Stimulated activated CD8-positive, alpha-beta memory T cell treated with anti-CD3 and anti-CD28 coated beads, Interleukin-12 subunit alpha, Interleukin-12 subunit beta, amount 100 ng/mL, for 24 hours (primary cell): Measurements from ENCODE around the gene WFIKKN1.

ENCODE experiments used
- DNase-seq: peaks from one replicate; pipeline ENCODE4 v3.0.0-alpha.2; 2020; ENCODE audit errors: extremely low read depth

Gene WFIKKN1

GRCh38 chr16:630815-631405, at the start of gene WFIKKN1:
Gene WFIKKN1 (plus strand): TSS chr16:630985. CDS start chr16:631254, 269 bp downstream.
- DNase-seq: no peak

GRCh38 chr16:582218-582613, 48.6 kb upstream of the WFIKKN1 start:
- no peak for DNase-seq

- DNase-seq: no peak
Measured at GRCh38 chr16:582614-583331, 48.0 kb upstream of the WFIKKN1 start.

GRCh38 chr16:583470-583814, 47.3 kb upstream of the WFIKKN1 start:
- no peak for DNase-seq

- DNase-seq: no peak
Measured at GRCh38 chr16:583815-584591, 46.8 kb upstream of the WFIKKN1 start.

GRCh38 chr16:585351-585750, 45.4 kb upstream of the WFIKKN1 start:
- no peak for DNase-seq

GRCh38 chr16:586047-586644, 44.6 kb upstream of the WFIKKN1 start:
- DNase-seq: no peak

- DNase-seq: no peak
Measured at GRCh38 chr16:586645-587590, 43.9 kb upstream of the WFIKKN1 start.

- DNase-seq: no peak
Measured at GRCh38 chr16:588639-588888, 42.2 kb upstream of the WFIKKN1 start.

GRCh38 chr16:588889-589657, 41.7 kb upstream of the WFIKKN1 start:
- DNase-seq: peak; percentile 91

GRCh38 chr16:589658-590187, 41.1 kb upstream of the WFIKKN1 start, which contains the start of gene RAB40C:
Gene RAB40C (plus strand): TSS chr16:590066. CDS start chr16:590292, 226 bp downstream.
- peak; percentile 98 for DNase-seq

- DNase-seq: no peak
Measured at GRCh38 chr16:590188-590814, 40.5 kb upstream of the WFIKKN1 start.

GRCh38 chr16:590815-591200, 40.0 kb upstream of the WFIKKN1 start:
- no peak for DNase-seq

- DNase-seq: no peak
Measured at GRCh38 chr16:591231-591630, 39.6 kb upstream of the WFIKKN1 start.

- no peak for DNase-seq
Measured at GRCh38 chr16:591892-592517, 38.8 kb upstream of the WFIKKN1 start.

GRCh38 chr16:592518-593306, 38.1 kb upstream of the WFIKKN1 start:
- DNase-seq: no peak

GRCh38 chr16:593406-593805, 37.4 kb upstream of the WFIKKN1 start:
- DNase-seq: no peak

GRCh38 chr16:593807-594206, 37.0 kb upstream of the WFIKKN1 start:
- DNase-seq: no peak

- DNase-seq: no peak
Measured at GRCh38 chr16:595094-595528, 35.7 kb upstream of the WFIKKN1 start.
